Stimulated activated CD8-positive, alpha-beta memory T cell treated with anti-CD3 and anti-CD28 coated beads, Interleukin-7, amount 100 ng/mL, for 24 hours (primary cell): ENCODE data around the gene CPXM2.

Source experiments
- DNase-seq: peaks from one replicate; pipeline ENCODE4 v3.0.0-alpha.2; 2020; ENCODE audit warnings: low read depth

Gene CPXM2

GRCh38 chr10:123847686-123848432 is 43.7 kb downstream of the CPXM2 start:
- DNase-seq = no peak

- no peak for DNase-seq
These were observed 47.8 kb downstream of the CPXM2 start for GRCh38 chr10:123843835-123844234.

- no peak for DNase-seq
These were observed 48.8 kb downstream of the CPXM2 start for GRCh38 chr10:123842692-123843385.

GRCh38 chr10:123841560-123841959 is 50.0 kb downstream of the CPXM2 start:
- DNase-seq = no peak

GRCh38 chr10:123841115-123841514 is 50.5 kb downstream of the CPXM2 start:
- no peak for DNase-seq

GRCh38 chr10:123840714-123841113 is 50.9 kb downstream of the CPXM2 start:
- DNase-seq = no peak

GRCh38 chr10:123838596-123839310 is 52.9 kb downstream of the CPXM2 start:
- no peak for DNase-seq

GRCh38 chr10:123837756-123838155 is 53.9 kb downstream of the CPXM2 start:
- no peak for DNase-seq

- DNase-seq = no peak
These were observed 55.0 kb downstream of the CPXM2 start for GRCh38 chr10:123836418-123837145.

- DNase-seq = no peak
These were observed 56.0 kb downstream of the CPXM2 start for GRCh38 chr10:123835575-123835974.

- DNase-seq = no peak
These were observed 58.3 kb downstream of the CPXM2 start for GRCh38 chr10:123833170-123833850.

GRCh38 chr10:123831259-123831658 is 60.3 kb downstream of the CPXM2 start:
- DNase-seq = no peak

GRCh38 chr10:123821136-123821535 is 70.5 kb downstream of the CPXM2 start:
- DNase-seq = no peak

- DNase-seq = no peak
These were observed 82.0 kb downstream of the CPXM2 start for GRCh38 chr10:123809632-123810031.

- no peak for DNase-seq
These were observed 82.7 kb downstream of the CPXM2 start for GRCh38 chr10:123808906-123809305.

GRCh38 chr10:123808286-123808685 is 83.3 kb downstream of the CPXM2 start:
- DNase-seq = no peak

- no peak for DNase-seq
These were observed 84.1 kb downstream of the CPXM2 start for GRCh38 chr10:123807444-123808035.

- no peak for DNase-seq
These were observed 86.9 kb downstream of the CPXM2 start for GRCh38 chr10:123804716-123805115.

- no peak for DNase-seq
These were observed 90.8 kb downstream of the CPXM2 start for GRCh38 chr10:123800821-123801220.

- DNase-seq = no peak
These were observed 91.3 kb downstream of the CPXM2 start for GRCh38 chr10:123800289-123800688.

GRCh38 chr10:123798856-123799255 is 92.8 kb downstream of the CPXM2 start:
- DNase-seq = no peak
